DND-41 (cell line): ENCODE measurements around the gene ZNF431.

ENCODE experiments used
- CTCF ChIP-seq: IDR thresholded peaks from 2 replicates; pipeline ENCODE4 v1.5.1; 2012; ENCODE audit warnings: borderline replicate concordance, low read length, moderate library complexity, mild to moderate bottlenecking; ENCODE audit not compliant: poor library complexity, severe bottlenecking; ENCODE audit errors: extremely low read depth
- EZH2 ChIP-seq: IDR thresholded peaks from 3 replicates; pipeline ENCODE4 v1.6.1; 2012; ENCODE audit warnings: borderline replicate concordance, low read depth, mild to moderate bottlenecking, moderate library complexity, low read length, inconsistent platforms; ENCODE audit not compliant: severe bottlenecking

GRCh38 chr19:21141787-21142464 lies at the start of gene ZNF431:
- TF ChIP-seq CTCF: no peak
- no peak for TF ChIP-seq EZH2
